Measurements from ENCODE around the gene KDM1A. TPM values are rescaled to one million over a fixed set of nuclear protein-coding genes. Genes with fewer than 3 reads are reported as not detected.

KDM1A gene
- total RNA-seq, 1 donor, result 101 TPM

DNA sequence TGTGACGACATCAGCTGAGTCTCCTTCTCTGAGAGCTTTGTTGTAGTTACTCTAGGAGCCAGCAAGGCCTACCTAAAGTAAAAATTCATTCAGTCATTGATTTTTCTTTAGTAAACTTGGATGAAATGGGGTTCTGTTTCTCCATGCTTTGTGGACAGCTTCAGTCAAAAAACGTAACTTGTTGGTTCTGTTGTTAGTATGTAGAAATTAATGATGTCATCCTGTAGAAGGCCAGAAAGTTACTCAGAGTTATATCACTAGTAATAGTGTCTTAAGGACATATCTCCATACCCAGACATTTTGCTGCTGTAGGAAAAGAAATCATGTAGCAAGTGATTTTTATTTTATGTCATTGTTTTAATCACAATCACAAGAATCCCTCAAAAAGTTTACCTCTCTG, 43.0 kb downstream of the KDM1A start:
- no peak overlapping the region for H3K4me2 ChIP-seq (ENCODE audit: insufficient read depth, low read length)
- peaks cover 9% of the 10 kb centered on the region for H4K20me1 ChIP-seq (ENCODE audit: insufficient read depth, low read length)
- no peak for DNase-seq (ENCODE audit: insufficient read length, low spot score, missing footprints)
- H3K9me3 ChIP-seq (ENCODE audit: low read depth, low read length), result no peaks in the 10 kb centered on the region
- peaks cover 8% of the 10 kb centered on the region for H3K79me2 ChIP-seq (ENCODE audit: insufficient read depth, low read length)
- TF ChIP-seq, protein P1, sequence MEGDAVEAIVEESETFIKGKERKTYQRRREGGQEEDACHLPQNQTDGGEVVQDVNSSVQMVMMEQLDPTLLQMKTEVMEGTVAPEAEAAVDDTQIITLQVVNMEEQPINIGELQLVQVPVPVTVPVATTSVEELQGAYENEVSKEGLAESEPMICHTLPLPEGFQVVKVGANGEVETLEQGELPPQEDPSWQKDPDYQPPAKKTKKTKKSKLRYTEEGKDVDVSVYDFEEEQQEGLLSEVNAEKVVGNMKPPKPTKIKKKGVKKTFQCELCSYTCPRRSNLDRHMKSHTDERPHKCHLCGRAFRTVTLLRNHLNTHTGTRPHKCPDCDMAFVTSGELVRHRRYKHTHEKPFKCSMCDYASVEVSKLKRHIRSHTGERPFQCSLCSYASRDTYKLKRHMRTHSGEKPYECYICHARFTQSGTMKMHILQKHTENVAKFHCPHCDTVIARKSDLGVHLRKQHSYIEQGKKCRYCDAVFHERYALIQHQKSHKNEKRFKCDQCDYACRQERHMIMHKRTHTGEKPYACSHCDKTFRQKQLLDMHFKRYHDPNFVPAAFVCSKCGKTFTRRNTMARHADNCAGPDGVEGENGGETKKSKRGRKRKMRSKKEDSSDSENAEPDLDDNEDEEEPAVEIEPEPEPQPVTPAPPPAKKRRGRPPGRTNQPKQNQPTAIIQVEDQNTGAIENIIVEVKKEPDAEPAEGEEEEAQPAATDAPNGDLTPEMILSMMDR (IDR thresholded peaks at IDR 0.05; ENCODE audit: extremely low read depth, low read depth, low read length), result no peak
- no peak overlapping the region for H2AFZ ChIP-seq (ENCODE audit: low read length)
- H3K27me3 ChIP-seq (ENCODE audit: insufficient read depth, low read length), result no peaks in the 10 kb centered on the region
- H3K4me1 ChIP-seq (ENCODE audit: insufficient read depth, low read length), result no peaks in the 10 kb centered on the region
- H3K27ac ChIP-seq (ENCODE audit: low read depth, low read length), result peak overlapping the region; percentile 5
- no peak overlapping the region for H3K4me3 ChIP-seq (ENCODE audit: insufficient read depth, low read length)
- H3K36me3 ChIP-seq (ENCODE audit: insufficient read depth, low read length), result peaks cover 52% of the 10 kb centered on the region

GRCh38 chr1:23065385-23065784, 46.1 kb downstream of the KDM1A start:
- no peaks in the 10 kb centered on the region for H3K27me3 ChIP-seq (ENCODE audit: insufficient read depth, low read length)
- H3K4me3 ChIP-seq (ENCODE audit: insufficient read depth, low read length), result no peak overlapping the region
- H3K36me3 ChIP-seq (ENCODE audit: insufficient read depth, low read length), result peaks cover 43% of the 10 kb centered on the region
- no peak overlapping the region for H3K4me2 ChIP-seq (ENCODE audit: insufficient read depth, low read length)
- no peak for DNase-seq (ENCODE audit: insufficient read length, low spot score, missing footprints)
- H4K20me1 ChIP-seq (ENCODE audit: insufficient read depth, low read length), result peaks cover 9% of the 10 kb centered on the region
- no peaks in the 10 kb centered on the region for H3K9me3 ChIP-seq (ENCODE audit: low read depth, low read length)
- H2AFZ ChIP-seq (ENCODE audit: low read length), result no peak overlapping the region
- H3K27ac ChIP-seq (ENCODE audit: low read depth, low read length), result no peak overlapping the region
- H3K79me2 ChIP-seq (ENCODE audit: insufficient read depth, low read length), result peaks cover 8% of the 10 kb centered on the region
- H3K4me1 ChIP-seq (ENCODE audit: insufficient read depth, low read length), result no peaks in the 10 kb centered on the region
- TF ChIP-seq, protein P1 (IDR thresholded peaks at IDR 0.05; ENCODE audit: extremely low read depth, low read depth, low read length), result no peak

DNA sequence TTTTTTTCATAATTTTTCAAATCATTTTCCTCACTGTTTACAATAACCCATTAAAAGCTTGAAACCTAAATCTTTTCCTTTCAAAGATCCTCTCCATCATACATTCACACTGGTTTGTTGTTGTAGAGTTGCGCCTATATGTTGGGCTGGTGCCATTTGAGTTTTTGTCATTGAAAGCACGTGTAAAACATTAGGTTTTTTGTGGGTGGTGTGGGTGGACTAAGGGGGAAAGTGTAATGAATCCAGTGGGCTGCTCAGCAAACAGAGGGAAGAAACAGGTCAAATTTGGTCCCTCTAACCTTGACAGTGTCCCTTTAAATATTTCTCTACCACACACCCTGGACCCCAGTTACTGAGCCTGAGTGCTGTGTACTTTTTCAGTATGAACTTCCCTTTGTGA, 46.8 kb downstream of the KDM1A start:
- Histone ChIP-seq H3K79me2 (ENCODE audit: insufficient read depth, low read length) (peaks cover 8% of the 10 kb centered on the region), H2AFZ (ENCODE audit: low read length) (no peak overlapping the region), H3K4me2 (ENCODE audit: insufficient read depth, low read length) (no peak overlapping the region), H3K4me1 (ENCODE audit: insufficient read depth, low read length) (no peaks in the 10 kb centered on the region), H3K4me3 (ENCODE audit: insufficient read depth, low read length) (no peak overlapping the region), H3K27me3 (ENCODE audit: insufficient read depth, low read length) (no peaks in the 10 kb centered on the region), H3K27ac (ENCODE audit: low read depth, low read length) (no peak overlapping the region), H3K36me3 (ENCODE audit: insufficient read depth, low read length) (peaks cover 42% of the 10 kb centered on the region), H3K9me3 (ENCODE audit: low read depth, low read length) (no peaks in the 10 kb centered on the region), H4K20me1 (ENCODE audit: insufficient read depth, low read length) (peaks cover 9% of the 10 kb centered on the region)
- TF ChIP-seq, protein P1 (IDR thresholded peaks at IDR 0.05; ENCODE audit: extremely low read depth, low read depth, low read length), result no peak
- no peak for DNase-seq (ENCODE audit: insufficient read length, low spot score, missing footprints)

- Histone ChIP-seq H4K20me1 (ENCODE audit: insufficient read depth, low read length) (peaks cover 9% of the 10 kb centered on the region), H3K9me3 (ENCODE audit: low read depth, low read length) (no peaks in the 10 kb centered on the region), H2AFZ (ENCODE audit: low read length) (no peak overlapping the region), H3K36me3 (ENCODE audit: insufficient read depth, low read length) (peaks cover 66% of the 10 kb centered on the region), H3K4me2 (ENCODE audit: insufficient read depth, low read length) (no peak overlapping the region), H3K4me3 (ENCODE audit: insufficient read depth, low read length) (no peak overlapping the region), H3K27me3 (ENCODE audit: insufficient read depth, low read length) (no peaks in the 10 kb centered on the region), H3K27ac (ENCODE audit: low read depth, low read length) (no peak overlapping the region), H3K79me2 (ENCODE audit: insufficient read depth, low read length) (peaks cover 8% of the 10 kb centered on the region), H3K4me1 (ENCODE audit: insufficient read depth, low read length) (peaks cover 8% of the 10 kb centered on the region)
- DNase-seq (ENCODE audit: insufficient read length, low spot score, missing footprints), result peak; percentile 69
- TF ChIP-seq, protein P1 (IDR thresholded peaks at IDR 0.05; ENCODE audit: extremely low read depth, low read depth, low read length), result no peak
Measured at GRCh38 chr1:23069149-23069548, 49.9 kb downstream of the KDM1A start.
